Subcutaneous adipose tissue (tissue), 4 donors: ENCODE measurements around the gene DCAF11. TPM values are rescaled to one million over a fixed set of nuclear protein-coding genes. Genes with fewer than 3 reads are reported as not detected.

Source experiments
- CTCF ChIP-seq: fragments of 450-650 bp; IDR thresholded peaks from one replicate; pipeline ENCODE4 v1.5.1; 2016; ENCODE audit warnings: low read depth, mild to moderate bottlenecking, control low read depth, antibody characterized with exemption, moderate library complexity
- small RNA-seq: library from RNA; depleted of rRNA; stranded (forward); fragments of <200 nt; gene quantifications from one replicate; pipeline ENCODE3, GENCODE V24; 2016
- total RNA-seq, 4 donors: library from RNA; depleted of rRNA; stranded (reverse); fragments of >200 nt; gene quantifications; one replicate each; pipeline ENCODE4 v1.1.0, GENCODE V29; 2016

The DCAF11 gene
- total RNA-seq, 4 donors from 2014 or later = 39.6 to 83.5 (median 53.2) TPM

GRCh38 chr14:24164518-24164991 lies 50.0 kb downstream of the DCAF11 start:
- no peak for TF ChIP-seq CTCF

- no peak for TF ChIP-seq CTCF
Observed at GRCh38 chr14:24165785-24166184, 51.2 kb downstream of the DCAF11 start.

- no peak for TF ChIP-seq CTCF
Observed at GRCh38 chr14:24167469-24168114, 53.0 kb downstream of the DCAF11 start.

- no peak for TF ChIP-seq CTCF
Observed at GRCh38 chr14:24171422-24172260, 57.1 kb downstream of the DCAF11 start, which contains the start of gene REC8. TSS of gene REC8 (plus strand) at chr14:24172080. CDS start at chr14:24172553, 473 bp downstream.

GRCh38 chr14:24172261-24172860 lies 57.8 kb downstream of the DCAF11 start:
- no peak for TF ChIP-seq CTCF

GRCh38 chr14:24172871-24173281 lies 58.3 kb downstream of the DCAF11 start:
- TF ChIP-seq CTCF = no peak

Small RNAs within 50 kb of the gene (small RNA-seq; reads per million reads assigned to genes)
- not detected for gene IRF9
- 1.1 reads per million for gene RNA5SP383

Other genes starting within 250 kb of the DCAF11 start
- 10 to 100 TPM; 42.0 to 60.7 (median 45.8) TPM for gene DHRS4, start 161.0 kb upstream of the DCAF11 start, total RNA-seq
- gene DHRS4L2, start 125.8 kb upstream of the DCAF11 start, total RNA-seq = 10 to 100 TPM; 13.9 to 26.4 (median 20.9) TPM
- gene CARMIL3, start 62.8 kb upstream of the DCAF11 start, total RNA-seq = under 1 TPM in 3 of 4 donors, not detected in 1; 0.17 to 0.33 (median 0.22) TPM
- not detected for gene CPNE6, start 43.2 kb upstream of the DCAF11 start, total RNA-seq
- gene PCK2, start 20.5 kb upstream of the DCAF11 start, total RNA-seq = 100 to 1,000 TPM in 1 of 4 donors, 10 to 100 TPM in 3; 24.0 to 125 (median 53.1) TPM
- 1 to 10 TPM in 3 of 4 donors, not detected in 1; 1.0 to 3.0 (median 1.1) TPM for gene NRL, start 172 bp downstream of the DCAF11 start, total RNA-seq
- gene FITM1, start 15.9 kb downstream of the DCAF11 start, total RNA-seq = under 1 TPM in 1 of 4 donors, not detected in 3; 0.68 TPM
- gene PSME1, start 21.4 kb downstream of the DCAF11 start, total RNA-seq = 100 to 1,000 TPM in 2 of 4 donors, 10 to 100 TPM in 2; 89.6 to 110 (median 99.7) TPM
- 10 to 100 TPM in 2 of 4 donors, 1 to 10 TPM in 2; 6.7 to 16.3 (median 11.6) TPM for gene EMC9, start 26.8 kb downstream of the DCAF11 start, total RNA-seq
- 10 to 100 TPM; 34.5 to 42.8 (median 39.5) TPM for gene PSME2, start 31.8 kb downstream of the DCAF11 start, total RNA-seq
- gene RNF31, start 32.7 kb downstream of the DCAF11 start, total RNA-seq = 10 to 100 TPM; 21.7 to 54.8 (median 27.4) TPM
- gene IRF9, start 46.5 kb downstream of the DCAF11 start, total RNA-seq = 10 to 100 TPM; 31.6 to 83.1 (median 55.9) TPM
- 10 to 100 TPM in 1 of 4 donors, 1 to 10 TPM in 3; 3.1 to 27.7 (median 5.5) TPM for gene REC8, start 57.3 kb downstream of the DCAF11 start, total RNA-seq
- 10 to 100 TPM; 12.1 to 60.0 (median 17.3) TPM for gene IPO4, start 74.0 kb downstream of the DCAF11 start, total RNA-seq
- 10 to 100 TPM; 36.7 to 46.6 (median 41.5) TPM for gene TM9SF1, start 80.7 kb downstream of the DCAF11 start, total RNA-seq
- gene TSSK4, start 90.9 kb downstream of the DCAF11 start, total RNA-seq = not detected
- 100 to 1,000 TPM in 2 of 4 donors, 10 to 100 TPM in 2; 54.1 to 114 (median 82.3) TPM for gene CHMP4A, start 98.7 kb downstream of the DCAF11 start, total RNA-seq
- gene MDP1, start 101.3 kb downstream of the DCAF11 start, total RNA-seq = 10 to 100 TPM; 14.3 to 30.3 (median 24.1) TPM
- 100 to 1,000 TPM; 106 to 156 (median 122) TPM for gene NEDD8, start 117.6 kb downstream of the DCAF11 start, total RNA-seq
- gene GMPR2, start 118.2 kb downstream of the DCAF11 start, total RNA-seq = 10 to 100 TPM; 31.3 to 75.5 (median 54.3) TPM
- 10 to 100 TPM; 46.1 to 68.0 (median 58.3) TPM for gene TINF2, start 127.8 kb downstream of the DCAF11 start, total RNA-seq
- 1 to 10 TPM in 1 of 4 donors, under 1 TPM in 2, not detected in 1; 0.49 to 1.3 (median 0.85) TPM for gene TGM1, start 148.4 kb downstream of the DCAF11 start, total RNA-seq
- gene RABGGTA, start 156.8 kb downstream of the DCAF11 start, total RNA-seq = 10 to 100 TPM; 11.9 to 34.9 (median 22.6) TPM
- 10 to 100 TPM; 22.7 to 33.0 (median 28.6) TPM for gene DHRS1, start 185.0 kb downstream of the DCAF11 start, total RNA-seq
- gene NOP9, start 185.1 kb downstream of the DCAF11 start, total RNA-seq = 10 to 100 TPM; 14.3 to 19.4 (median 15.1) TPM
- 10 to 100 TPM in 2 of 4 donors, 1 to 10 TPM in 2; 5.2 to 14.3 (median 10.3) TPM for gene CIDEB, start 193.2 kb downstream of the DCAF11 start, total RNA-seq
- gene LTB4R2, start 195.4 kb downstream of the DCAF11 start, total RNA-seq = 10 to 100 TPM in 1 of 4 donors, 1 to 10 TPM in 3; 2.0 to 11.9 (median 6.4) TPM
- gene LTB4R, start 196.7 kb downstream of the DCAF11 start, total RNA-seq = 10 to 100 TPM in 1 of 4 donors, 1 to 10 TPM in 3; 4.2 to 10.9 (median 7.5) TPM
- gene ADCY4, start 220.3 kb downstream of the DCAF11 start, total RNA-seq = 100 to 1,000 TPM in 1 of 4 donors, 10 to 100 TPM in 3; 16.5 to 103 (median 28.8) TPM
- 10 to 100 TPM; 10.3 to 14.3 (median 12.3) TPM for gene RIPK3, start 225.2 kb downstream of the DCAF11 start, total RNA-seq